A549 (cell line): ENCODE data around the gene CFAP161. TPM values are rescaled to one million over a fixed set of nuclear protein-coding genes. Genes with fewer than 3 reads are reported as not detected.

ENCODE experiments used
- ATAC-seq, 2 experiments: fragments of 200-7000 bp in 1 of 2; fragments of >200 bp in 1 of 2; cut with Nextera tagmentation in 1 of 2; cut with Tn5 transposase in 1 of 2; 3 replicates each; pipeline versions ENCODE4 v1.8.0 to v1.9.1; 2018 to 2020; ENCODE audit warnings: mild to moderate bottlenecking in 1 of 2, moderate library complexity in 1 of 2
- CTCF ChIA-PET: fragments of 300-600 bp; sonication (Branson Sonifier 250); formaldehyde crosslinking; extraction: SDS; loops from one replicate; lab custom pipeline; 2021; ENCODE audit warnings: antibody characterized with exemption, inconsistent platforms; lab: Yijun Ruan, JAX
- POLR2A ChIA-PET: fragments of 350-600 bp; formaldehyde crosslinking; extraction: SDS; loops from one replicate; lab custom pipeline; 2021; ENCODE audit warnings: antibody characterized with exemption, inconsistent platforms; lab: Yijun Ruan, JAX
- DNase-seq, 2 experiments: peaks; one replicate each; pipeline versions ENCODE4 v3.0.0 to v3.0.0-alpha.2; 2011 to 2016; ENCODE audit warnings: low read depth in 1 of 2, low spot score in 1 of 2
- FAIRE-seq: peaks from 2 replicates; lab custom pipeline; 2011; peaks lifted over from hg19 to GRCh38; lab: Jason Lieb, UNC
- H3K27ac ChIP-seq, 2 experiments: fragments of >200 bp; sonication (Bioruptor Twin); formaldehyde crosslinking; 3 replicates each; pipeline ENCODE4 v1.5.1; 2016 to 2017
- H3K4me1 ChIP-seq: fragments of >200 bp; sonication (Bioruptor Twin); formaldehyde crosslinking; 3 replicates; pipeline ENCODE4 v1.6.1; 2016
- H3K4me2 ChIP-seq: fragments of >200 bp; sonication (Bioruptor Twin); formaldehyde crosslinking; 3 replicates; pipeline ENCODE4 v1.6.1; 2016
- H3K4me3 ChIP-seq: fragments of >200 bp; sonication (Bioruptor Twin); formaldehyde crosslinking; 3 replicates; pipeline ENCODE4 v1.5.1; 2016
- H3K9me3 ChIP-seq: fragments of >200 bp; sonication (Bioruptor Twin); formaldehyde crosslinking; 3 replicates; pipeline ENCODE4 v1.6.1; 2016
- CBX2 ChIP-seq: fragments of 200-600 bp; sonication (generic); IDR thresholded peaks from 2 replicates; pipeline ENCODE4 v1.6.1; 2016; ENCODE audit warnings: low read depth, mild to moderate bottlenecking, borderline replicate concordance
- CBX8 ChIP-seq: fragments of 200-600 bp; sonication (generic); IDR thresholded peaks from 2 replicates; pipeline ENCODE4 v1.6.1; 2016
- CTCF ChIP-seq: fragments of >200 bp; sonication (Bioruptor Twin); formaldehyde crosslinking; IDR thresholded peaks from 3 replicates; pipeline ENCODE4 v1.5.1; 2016
- E2F6 ChIP-seq: IDR thresholded peaks from 2 replicates; pipeline ENCODE4 v1.6.1; 2012; ENCODE audit warnings: low read depth, borderline replicate concordance
- EHMT2 ChIP-seq: fragments of 200-600 bp; sonication (generic); IDR thresholded peaks from 2 replicates; pipeline ENCODE4 v1.6.1; 2016; ENCODE audit warnings: antibody characterized with exemption, low read depth, mild to moderate bottlenecking, moderate library complexity
- ESRRA ChIP-seq: fragments of 150-350 bp; IDR thresholded peaks from 2 replicates; pipeline ENCODE4 v1.6.1; 2014; ENCODE audit warnings: mild to moderate bottlenecking, low read length, borderline replicate concordance
- HOXA7 ChIP-seq: fragments of 250-450 bp; sonication (Bioruptor Pico); IDR thresholded peaks from 2 replicates; pipeline ENCODE4 v1.5.0; 2020; ENCODE audit warnings: mild to moderate bottlenecking, moderate library complexity
- HOXB5 ChIP-seq: fragments of 250-450 bp; sonication (Bioruptor Pico); IDR thresholded peaks from 2 replicates; pipeline ENCODE4 v1.5.0; 2020; ENCODE audit warnings: mild to moderate bottlenecking, moderate library complexity
- MAZ ChIP-seq: fragments of 150-350 bp; IDR thresholded peaks from 2 replicates; pipeline ENCODE4 v1.6.1; 2014; ENCODE audit warnings: antibody characterized with exemption, low read depth, low read length, borderline replicate concordance
- POLR2A ChIP-seq: IDR thresholded peaks from 2 replicates; pipeline ENCODE4 v1.6.1; 2012; ENCODE audit warnings: mild to moderate bottlenecking, low read length
- RCOR1 ChIP-seq: fragments of 150-350 bp; IDR thresholded peaks from 2 replicates; pipeline ENCODE4 v1.6.1; 2014; ENCODE audit warnings: antibody characterized with exemption, low read length, low read depth
- RNF2 ChIP-seq: fragments of 200-600 bp; sonication (generic); IDR thresholded peaks from 2 replicates; pipeline ENCODE4 v1.6.1; 2016; ENCODE audit warnings: low read depth, mild to moderate bottlenecking, antibody characterized with exemption, moderate library complexity, borderline replicate concordance
- SMC3 ChIP-seq: fragments of >200 bp; sonication (Bioruptor Twin); formaldehyde crosslinking; IDR thresholded peaks from 3 replicates; pipeline ENCODE4 v1.6.1; 2018; ENCODE audit warnings: inconsistent platforms
- TFCP2L1 ChIP-seq: fragments of 250-450 bp; sonication (Bioruptor Pico); IDR thresholded peaks from 2 replicates; pipeline ENCODE4 v1.5.0; 2021; ENCODE audit warnings: mild to moderate bottlenecking
- TP53 ChIP-seq: fragments of 250-450 bp; sonication (Bioruptor Pico); IDR thresholded peaks from 2 replicates; pipeline ENCODE4 v1.5.0; 2021; ENCODE audit warnings: mild to moderate bottlenecking, moderate library complexity
- ZNF302 ChIP-seq: fragments of 250-450 bp; sonication (Bioruptor Pico); IDR thresholded peaks from 2 replicates; pipeline ENCODE4 v1.9.0; 2021; ENCODE audit warnings: inconsistent platforms, mild to moderate bottlenecking, moderate library complexity
- ZSCAN20 ChIP-seq: fragments of 250-450 bp; sonication (Bioruptor Pico); IDR thresholded peaks from 2 replicates; pipeline ENCODE4 v1.8.0; 2022; ENCODE audit warnings: mild to moderate bottlenecking, moderate library complexity
- WGBS: methylation state at CpG from one replicate; pipeline ENCODE4 v1.1.6; 2017; ENCODE audit errors: missing lambda C conversion rate; 5-methylcytosine and 5-hydroxymethylcytosine counted together
- polyA minus RNA-seq: library from RNA; depleted of rRNA, polyadenylated mRNA; stranded (reverse); fragments of >200 nt; gene quantifications from 2 replicates; pipeline ENCODE4 v1.2.3, GENCODE V29; 2011; rRNA and poly(A)+ RNA removed
- polyA plus RNA-seq, 4 experiments: library from polyadenylated mRNA; depleted of rRNA in 3 of 4; stranded (reverse); fragments of >200 nt; fragmentation: RNase III in 1 of 4; extraction: RNeasy Plus Mini Kit Qiagen cat#74134 plus additional on column Dnase treatment in 1 of 4; gene quantifications; 2 replicates in 3 of 4; 3 replicates in 1 of 4; pipeline ENCODE4 v1.2.3, GENCODE V29; 2011 to 2017
- TF ChIP-seq, protein P1 (sequence below): fragments of 250-450 bp; sonication (Bioruptor Pico); IDR thresholded peaks from 2 replicates; pipeline ENCODE4 v1.5.0; 2021; ENCODE audit warnings: mild to moderate bottlenecking, moderate library complexity, borderline replicate concordance
- TF ChIP-seq, protein P2 (sequence below): fragments of >200 bp; sonication (Bioruptor Twin); formaldehyde crosslinking; IDR thresholded peaks from 2 replicates; pipeline ENCODE4 v1.6.1; 2016
- TF ChIP-seq, protein P3 (sequence below): IDR thresholded peaks from 2 replicates; pipeline ENCODE4 v1.6.1; 2012
- TF ChIP-seq, protein P4 (sequence below): fragments of >200 bp; sonication (Bioruptor Twin); formaldehyde crosslinking; IDR thresholded peaks from 3 replicates; pipeline ENCODE4 v1.6.1; 2016

Gene CFAP161, protein sequence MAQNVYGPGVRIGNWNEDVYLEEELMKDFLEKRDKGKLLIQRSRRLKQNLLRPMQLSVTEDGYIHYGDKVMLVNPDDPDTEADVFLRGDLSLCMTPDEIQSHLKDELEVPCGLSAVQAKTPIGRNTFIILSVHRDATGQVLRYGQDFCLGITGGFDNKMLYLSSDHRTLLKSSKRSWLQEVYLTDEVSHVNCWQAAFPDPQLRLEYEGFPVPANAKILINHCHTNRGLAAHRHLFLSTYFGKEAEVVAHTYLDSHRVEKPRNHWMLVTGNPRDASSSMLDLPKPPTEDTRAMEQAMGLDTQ
- polyA plus RNA-seq (2011; rRNA removed), result not detected in 2 replicates
- polyA plus RNA-seq (2012; cell fraction: cytosol; rRNA removed), result not detected in 2 replicates
- polyA plus RNA-seq (2012; cell fraction: nucleus; rRNA removed), result not detected in 2 replicates
- polyA plus RNA-seq (2017; fragmentation: RNase III; extraction: RNeasy Plus Mini Kit Qiagen cat#74134 plus additional on column Dnase treatment), result not detected in 3 replicates
- polyA minus RNA-seq, result not detected in 2 replicates

GRCh38 chr15:81133782-81134461 lies at the start of gene CFAP161:
Gene CFAP161, plus strand, starts transcription at chr15:81134270. Its CDS starts 60 bp downstream, at chr15:81134330.
- Histone ChIP-seq H3K4me2 (peak within 1 kb of the TSS; percentile 55), H3K27ac (no peak within 1 kb of the TSS), H3K4me3 (peak within 1 kb of the TSS; percentile 25; the same call in 2 of the 3 replicates), H3K9me3 (0 out of 3 replicates have a peak, but pooled peaks cover 2% of the 10 kb centered on the region), H3K4me1 (no peaks in the 10 kb centered on the region)
- ChIA-PET CTCF (no interaction called here), POLR2A (no interaction called here)
- FAIRE-seq, result no peak
- peak; percentile 33 to 40 for DNase-seq
- TF ChIP-seq E2F6 (no peak), MAZ (no peak), HOXA7 (CRISPR knock-in tag) (no peak), ESRRA (no peak), HOXB5 (no peak)
- 25% methylated on average over 33 of the region's 33 CpGs for WGBS
- ATAC-seq, result peak; percentile 76 to 91

GRCh38 chr15:81084716-81085115 lies 49.4 kb upstream of the CFAP161 start:
- ChIA-PET POLR2A (interaction anchor here (0.6 kb wide), 1 partner anchor 467 kb away, joined by 3 read pairs; no protein-coding TSS in a partner anchor), CTCF (interaction anchor here (0.6 to 3.9 kb wide), 2 partner anchors 10 to 21 kb away, joined by 4 to 15 read pairs; no protein-coding TSS in a partner anchor)
- no peak overlapping the region for H3K4me3 ChIP-seq
- no peaks in the 10 kb centered on the region for H3K9me3 ChIP-seq
- DNase-seq (no peak), FAIRE-seq (no peak), ATAC-seq (no peak)
- H3K4me1 ChIP-seq, result no peaks in the 10 kb centered on the region
- H3K27ac ChIP-seq, result no peak overlapping the region
- no peak overlapping the region for H3K4me2 ChIP-seq
- TF ChIP-seq CBX8, result no peak
- TF ChIP-seq POLR2A, result no peak
- no peak for TF ChIP-seq CTCF
- no peak for TF ChIP-seq RNF2
- no peak for TF ChIP-seq TP53 (CRISPR knock-in tag)
- WGBS, result 18% methylated on average over 4 of the region's 4 CpGs

DNA sequence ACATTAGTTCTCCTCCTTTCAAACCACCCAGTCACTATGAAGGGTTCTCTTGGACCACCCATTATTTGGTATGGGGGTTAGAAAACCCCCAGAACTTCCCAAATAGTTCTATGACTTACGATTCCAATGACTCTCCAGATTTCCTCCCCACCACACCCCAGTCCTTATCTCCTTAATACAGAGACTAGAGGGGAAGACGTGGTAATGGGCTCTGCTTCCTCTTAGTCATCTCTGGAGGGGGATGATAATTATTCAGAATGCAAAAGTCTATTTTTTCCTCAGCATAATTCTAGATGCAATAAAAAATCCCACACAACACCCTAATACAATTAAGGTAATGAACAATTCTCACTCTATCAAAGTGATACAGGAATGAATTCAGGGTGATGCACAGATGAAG lies 48.9 kb upstream of the CFAP161 start:
- no peak for ATAC-seq
- no peaks in the 10 kb centered on the region for H3K4me1 ChIP-seq
- no peak for TF ChIP-seq ESRRA
- no peak for TF ChIP-seq ZNF302
- no peak for TF ChIP-seq ZSCAN20
- no peak for TF ChIP-seq RCOR1
- TF ChIP-seq, protein P1, sequence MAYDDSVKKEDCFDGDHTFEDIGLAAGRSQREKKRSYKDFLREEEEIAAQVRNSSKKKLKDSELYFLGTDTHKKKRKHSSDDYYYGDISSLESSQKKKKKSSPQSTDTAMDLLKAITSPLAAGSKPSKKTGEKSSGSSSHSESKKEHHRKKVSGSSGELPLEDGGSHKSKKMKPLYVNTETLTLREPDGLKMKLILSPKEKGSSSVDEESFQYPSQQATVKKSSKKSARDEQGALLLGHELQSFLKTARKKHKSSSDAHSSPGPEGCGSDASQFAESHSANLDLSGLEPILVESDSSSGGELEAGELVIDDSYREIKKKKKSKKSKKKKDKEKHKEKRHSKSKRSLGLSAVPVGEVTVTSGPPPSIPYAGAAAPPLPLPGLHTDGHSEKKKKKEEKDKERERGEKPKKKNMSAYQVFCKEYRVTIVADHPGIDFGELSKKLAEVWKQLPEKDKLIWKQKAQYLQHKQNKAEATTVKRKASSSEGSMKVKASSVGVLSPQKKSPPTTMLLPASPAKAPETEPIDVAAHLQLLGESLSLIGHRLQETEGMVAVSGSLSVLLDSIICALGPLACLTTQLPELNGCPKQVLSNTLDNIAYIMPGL (CRISPR knock-in tag), result no peak
- TF ChIP-seq, protein P2, sequence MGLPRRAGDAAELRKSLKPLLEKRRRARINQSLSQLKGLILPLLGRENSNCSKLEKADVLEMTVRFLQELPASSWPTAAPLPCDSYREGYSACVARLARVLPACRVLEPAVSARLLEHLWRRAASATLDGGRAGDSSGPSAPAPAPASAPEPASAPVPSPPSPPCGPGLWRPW, result no peak
- TF ChIP-seq, protein P3, sequence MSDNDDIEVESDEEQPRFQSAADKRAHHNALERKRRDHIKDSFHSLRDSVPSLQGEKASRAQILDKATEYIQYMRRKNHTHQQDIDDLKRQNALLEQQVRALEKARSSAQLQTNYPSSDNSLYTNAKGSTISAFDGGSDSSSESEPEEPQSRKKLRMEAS, result no peak
- TF ChIP-seq CBX2, result no peak
- no peak for TF ChIP-seq TFCP2L1 (CRISPR knock-in tag)
- TF ChIP-seq CBX8, result no peak
- TF ChIP-seq, protein P4, sequence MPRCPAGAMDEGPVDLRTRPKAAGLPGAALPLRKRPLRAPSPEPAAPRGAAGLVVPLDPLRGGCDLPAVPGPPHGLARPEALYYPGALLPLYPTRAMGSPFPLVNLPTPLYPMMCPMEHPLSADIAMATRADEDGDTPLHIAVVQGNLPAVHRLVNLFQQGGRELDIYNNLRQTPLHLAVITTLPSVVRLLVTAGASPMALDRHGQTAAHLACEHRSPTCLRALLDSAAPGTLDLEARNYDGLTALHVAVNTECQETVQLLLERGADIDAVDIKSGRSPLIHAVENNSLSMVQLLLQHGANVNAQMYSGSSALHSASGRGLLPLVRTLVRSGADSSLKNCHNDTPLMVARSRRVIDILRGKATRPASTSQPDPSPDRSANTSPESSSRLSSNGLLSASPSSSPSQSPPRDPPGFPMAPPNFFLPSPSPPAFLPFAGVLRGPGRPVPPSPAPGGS, result no peak
- no peak for TF ChIP-seq EHMT2
- no peak for TF ChIP-seq SMC3
- TF ChIP-seq, all 56 proteins: peak for 0
- FAIRE-seq, result no peak
- H3K9me3 ChIP-seq, result no peaks in the 10 kb centered on the region
- ChIA-PET CTCF (interaction anchor here (0.6 to 3.9 kb wide), 2 partner anchors 11 to 20 kb away, joined by 4 to 15 read pairs; no protein-coding TSS in a partner anchor), POLR2A (interaction anchor here (0.5 kb wide), 1 partner anchor 19 kb away, joined by 3 read pairs; no protein-coding TSS in a partner anchor)
- H3K27ac ChIP-seq, result no peak overlapping the region
- H3K4me2 ChIP-seq, result no peak overlapping the region
- WGBS, result 9% methylated on average over 2 of the region's 2 CpGs
- no peak overlapping the region for H3K4me3 ChIP-seq
- DNase-seq, result no peak
